SK-N-MC (cell line): ENCODE data around the gene FOXP3.

Source experiments
- DNase-seq: peaks from one replicate; pipeline ENCODE4 v3.0.0-alpha.2; 2011; ENCODE audit warnings: low read depth, low spot score
- H3K27ac ChIP-seq: fragments of 200-600 bp; sonication (generic); 2 replicates; pipeline ENCODE4 v1.5.1; 2016; ENCODE audit warnings: mixed run types
- H3K36me3 ChIP-seq: fragments of 200-600 bp; sonication (generic); 2 replicates; pipeline ENCODE4 v1.6.1; 2017; ENCODE audit warnings: antibody characterized with exemption, low read length, mixed read lengths; ENCODE audit not compliant: insufficient read depth
- H3K4me3 ChIP-seq: fragments of 200-600 bp; sonication (generic); 2 replicates; pipeline ENCODE4 v1.5.1; 2016
- H3K9ac ChIP-seq: fragments of 200-600 bp; sonication (generic); 2 replicates; pipeline ENCODE4 v1.8.0; 2017; ENCODE audit warnings: mixed run types, mixed read lengths; ENCODE audit not compliant: insufficient read length
- H3K9me3 ChIP-seq: fragments of 200-600 bp; sonication (generic); 2 replicates; pipeline ENCODE4 v1.6.1; 2017; ENCODE audit warnings: low read depth, mild to moderate bottlenecking, antibody characterized with exemption, low read length, moderate library complexity, mixed read lengths
- EZH2 ChIP-seq: fragments of 200-600 bp; sonication (generic); IDR thresholded peaks from one replicate; pipeline ENCODE4 v1.6.1; 2017; ENCODE audit warnings: antibody characterized with exemption
- FOXP2 ChIP-seq: optimal IDR thresholded peaks from 2 replicates; pipeline ENCODE3; 2011; ENCODE audit warnings: mild to moderate bottlenecking, moderate library complexity; ENCODE audit not compliant: insufficient read depth; ENCODE audit errors: extremely low read length, control extremely low read depth
- POLR2AphosphoS5 ChIP-seq: IDR thresholded peaks from 2 replicates; pipeline ENCODE4 v1.6.1; 2012; ENCODE audit warnings: mild to moderate bottlenecking, low read depth, low read length, borderline replicate concordance

Gene FOXP3

GRCh38 chrX:49277535-49277830, 13.0 kb upstream of the FOXP3 start:
- Histone ChIP-seq H3K27ac (no peak overlapping the region), H3K36me3 (no peaks in the 10 kb centered on the region), H3K9ac (no peak overlapping the region), H3K9me3 (no peaks in the 10 kb centered on the region), H3K4me3 (no peak overlapping the region)
- no peak for DNase-seq
- no peak for TF ChIP-seq EZH2
- no peak for TF ChIP-seq FOXP2
- TF ChIP-seq POLR2AphosphoS5 = no peak

- Histone ChIP-seq H3K4me3 (no peak overlapping the region), H3K36me3 (no peaks in the 10 kb centered on the region), H3K27ac (no peak overlapping the region), H3K9me3 (no peaks in the 10 kb centered on the region), H3K9ac (no peak overlapping the region)
- DNase-seq = no peak
- no peak for TF ChIP-seq POLR2AphosphoS5
- TF ChIP-seq FOXP2 = no peak
- no peak for TF ChIP-seq EZH2
Observed at GRCh38 chrX:49276671-49277534, 12.4 kb upstream of the FOXP3 start.

GRCh38 chrX:49276207-49276606, 11.7 kb upstream of the FOXP3 start:
- TF ChIP-seq EZH2 (no peak), FOXP2 (no peak), POLR2AphosphoS5 (no peak)
- no peak overlapping the region for H3K4me3 ChIP-seq
- H3K9me3 ChIP-seq = no peaks in the 10 kb centered on the region
- no peaks in the 10 kb centered on the region for H3K36me3 ChIP-seq
- no peak overlapping the region for H3K27ac ChIP-seq
- no peak for DNase-seq
- no peak overlapping the region for H3K9ac ChIP-seq

- H3K9ac ChIP-seq = no peak overlapping the region
- no peak for TF ChIP-seq POLR2AphosphoS5
- no peak for TF ChIP-seq FOXP2
- no peak for TF ChIP-seq EZH2
- H3K9me3 ChIP-seq = no peaks in the 10 kb centered on the region
- no peak overlapping the region for H3K4me3 ChIP-seq
- no peak for DNase-seq
- no peaks in the 10 kb centered on the region for H3K36me3 ChIP-seq
- no peak overlapping the region for H3K27ac ChIP-seq
Observed at GRCh38 chrX:49273181-49273727, 8.7 kb upstream of the FOXP3 start.

GRCh38 chrX:49272421-49272820, 7.9 kb upstream of the FOXP3 start:
- no peaks in the 10 kb centered on the region for H3K36me3 ChIP-seq
- no peak overlapping the region for H3K27ac ChIP-seq
- no peak for TF ChIP-seq EZH2
- TF ChIP-seq FOXP2 = no peak
- TF ChIP-seq POLR2AphosphoS5 = no peak; the same call in 1 of the 2 replicates
- no peaks in the 10 kb centered on the region for H3K9me3 ChIP-seq
- DNase-seq = no peak
- no peak overlapping the region for H3K4me3 ChIP-seq
- H3K9ac ChIP-seq = no peak overlapping the region

- TF ChIP-seq FOXP2 = no peak
- no peak for TF ChIP-seq POLR2AphosphoS5
- TF ChIP-seq EZH2 = no peak
- DNase-seq = no peak
- Histone ChIP-seq H3K9ac (no peak overlapping the region), H3K9me3 (no peaks in the 10 kb centered on the region), H3K36me3 (no peaks in the 10 kb centered on the region), H3K27ac (no peak overlapping the region), H3K4me3 (no peak overlapping the region)
Observed at GRCh38 chrX:49271341-49271740, 6.8 kb upstream of the FOXP3 start.

GRCh38 chrX:49270249-49270921, 5.9 kb upstream of the FOXP3 start:
- no peak for DNase-seq
- no peaks in the 10 kb centered on the region for H3K9me3 ChIP-seq
- peak overlapping the region; percentile 82 for H3K9ac ChIP-seq
- H3K4me3 ChIP-seq = peak overlapping the region; percentile 81
- no peaks in the 10 kb centered on the region for H3K36me3 ChIP-seq
- H3K27ac ChIP-seq = peak overlapping the region; percentile 68; the same call in 1 of the 2 replicates
- TF ChIP-seq EZH2 (no peak), FOXP2 (no peak), POLR2AphosphoS5 (no peak)

GRCh38 chrX:49269767-49270248, 5.3 kb upstream of the FOXP3 start, which contains the start of gene PPP1R3F:
Gene PPP1R3F, plus strand, starts transcription at chrX:49269793. Its CDS starts 77 bp downstream, at chrX:49269870.
- no peak for TF ChIP-seq FOXP2
- TF ChIP-seq POLR2AphosphoS5 = no peak
- no peak for TF ChIP-seq EZH2
- Histone ChIP-seq H3K4me3 (peak within 1 kb of the TSS; percentile 81), H3K27ac (peak within 1 kb of the TSS; percentile 97), H3K9ac (peak within 1 kb of the TSS; percentile 89), H3K36me3 (no peaks in the 10 kb centered on the region), H3K9me3 (no peaks in the 10 kb centered on the region)
- no peak for DNase-seq
